ENCODE results near the gene SLC35F3.

GRCh38 chr1:234331507-234331906, 427.0 kb downstream of the SLC35F3 start:
- TF ChIP-seq EZH2phosphoT487 (IDR thresholded peaks at IDR 0.05; ENCODE audit: borderline replicate concordance, low read depth, low read length) (no peak), CTCF (conservative IDR thresholded peaks at IDR 0.05; ENCODE audit: low read length) (no peak)
